GM19351 (cell line): ENCODE results near the gene TIMM29.

Experiments
- ATAC-seq: cut with Tn5 transposase; IDR thresholded peaks from one replicate; pipeline ENCODE4 v1.9.1; 2021; ENCODE audit warnings: mild to moderate bottlenecking, moderate library complexity; ENCODE audit not compliant: unreplicated experiment

TIMM29 gene

GRCh38 chr19:10928563-10929401 is at the start of gene TIMM29, which contains the start of gene YIPF2:
TIMM29 (plus strand) TSS chr19:10928811; CDS start chr19:10928823, 12 bp downstream.
YIPF2 (minus strand) TSS chr19:10928639; CDS start chr19:10928410, 229 bp downstream.
- ATAC-seq, result peak; percentile 75

GRCh38 chr19:10881403-10882107 is 47.1 kb upstream of the TIMM29 start:
- ATAC-seq, result no peak

- ATAC-seq, result no peak
Measured at GRCh38 chr19:10882108-10882457, 46.5 kb upstream of the TIMM29 start.

- no peak for ATAC-seq
Measured at GRCh38 chr19:10884274-10884673, 44.3 kb upstream of the TIMM29 start.

GRCh38 chr19:10885201-10886169 is 43.1 kb upstream of the TIMM29 start:
- no peak for ATAC-seq

- ATAC-seq, result no peak
Measured at GRCh38 chr19:10887616-10888367, 40.8 kb upstream of the TIMM29 start.

GRCh38 chr19:10888421-10888866 is 40.2 kb upstream of the TIMM29 start:
- ATAC-seq, result no peak

GRCh38 chr19:10889880-10890279 is 38.7 kb upstream of the TIMM29 start:
- ATAC-seq, result no peak

- ATAC-seq, result no peak
Measured at GRCh38 chr19:10891405-10892086, 37.1 kb upstream of the TIMM29 start.

- ATAC-seq, result no peak
Measured at GRCh38 chr19:10892256-10892655, 36.4 kb upstream of the TIMM29 start.

GRCh38 chr19:10894911-10895213 is 33.7 kb upstream of the TIMM29 start:
- no peak for ATAC-seq

GRCh38 chr19:10895363-10895762 is 33.2 kb upstream of the TIMM29 start:
- ATAC-seq, result no peak

- ATAC-seq, result no peak
Measured at GRCh38 chr19:10895920-10896319, 32.7 kb upstream of the TIMM29 start.

GRCh38 chr19:10896851-10897526 is 31.6 kb upstream of the TIMM29 start:
- no peak for ATAC-seq

- ATAC-seq, result no peak
Measured at GRCh38 chr19:10898633-10899032, 30.0 kb upstream of the TIMM29 start.

- ATAC-seq, result no peak
Measured at GRCh38 chr19:10899151-10899653, 29.4 kb upstream of the TIMM29 start.

- ATAC-seq, result no peak
Measured at GRCh38 chr19:10907925-10908324, 20.7 kb upstream of the TIMM29 start.

- no peak for ATAC-seq
Measured at GRCh38 chr19:10908380-10908960, 20.1 kb upstream of the TIMM29 start.
